Neural progenitor cell (in vitro differentiated cells): ENCODE measurements around the gene DDRGK1. TPM values are rescaled to one million over a fixed set of nuclear protein-coding genes. Genes with fewer than 3 reads are reported as not detected.

Experiments used
- DNase-seq: peaks from one replicate; pipeline ENCODE4 v3.0.0-alpha.2; 2016; ENCODE audit warnings: low spot score
- H2AFZ ChIP-seq: fragments of 200-600 bp; sonication (generic); replicated peaks from 2 replicates; pipeline ENCODE4 v1.6.1; 2016; ENCODE audit warnings: antibody characterized with exemption
- H3F3A ChIP-seq: fragments of 200-600 bp; sonication (generic); 2 replicates; pipeline ENCODE4 v1.6.1; 2016; ENCODE audit warnings: antibody characterized with exemption, low read depth
- H3K27ac ChIP-seq: fragments of 200-600 bp; sonication (generic); 2 replicates; pipeline ENCODE4 v1.5.1; 2016; ENCODE audit warnings: mild to moderate bottlenecking
- H3K27me3 ChIP-seq: fragments of 200-600 bp; sonication (generic); 2 replicates; pipeline ENCODE4 v1.6.1; 2016; ENCODE audit warnings: mild to moderate bottlenecking, moderate library complexity
- H3K36me3 ChIP-seq: fragments of 200-600 bp; sonication (generic); 2 replicates; pipeline ENCODE4 v1.5.1; 2016
- H3K4me1 ChIP-seq: fragments of 200-600 bp; sonication (generic); 2 replicates; pipeline ENCODE4 v1.6.1; 2016; ENCODE audit warnings: mixed run types
- H3K4me2 ChIP-seq: fragments of 200-600 bp; sonication (generic); 2 replicates; pipeline ENCODE4 v1.6.1; 2016
- H3K4me3 ChIP-seq: fragments of 200-600 bp; sonication (generic); 2 replicates; pipeline ENCODE4 v1.5.1; 2016
- H3K79me2 ChIP-seq: fragments of 200-600 bp; sonication (generic); 2 replicates; pipeline ENCODE4 v1.6.1; 2016; ENCODE audit warnings: low read depth
- H3K9ac ChIP-seq: fragments of 200-600 bp; sonication (generic); 2 replicates; pipeline ENCODE4 v1.6.1; 2016
- H3K9me3 ChIP-seq: fragments of 200-600 bp; sonication (generic); 2 replicates; pipeline ENCODE4 v1.5.1; 2016; ENCODE audit warnings: low read depth
- H4K20me1 ChIP-seq: fragments of 200-600 bp; sonication (generic); 2 replicates; pipeline ENCODE4 v1.6.1; 2016; ENCODE audit warnings: low read depth
- H3K27ac Mint-ChIP-seq: 3 replicates; pipeline ENCODE4 v1.8.0; 2021; ENCODE audit warnings: mixed read lengths
- H3K27me3 Mint-ChIP-seq: 2 replicates; pipeline ENCODE4 v1.8.0; 2022; ENCODE audit warnings: low read depth, mild to moderate bottlenecking, inconsistent platforms, moderate library complexity, mixed read lengths; ENCODE audit not compliant: insufficient read depth
- H3K36me3 Mint-ChIP-seq: 3 replicates; pipeline ENCODE4 v1.8.0; 2021; ENCODE audit warnings: mixed read lengths
- H3K4me1 Mint-ChIP-seq: 3 replicates; pipeline ENCODE4 v1.8.0; 2021; ENCODE audit warnings: mixed read lengths
- H3K4me3 Mint-ChIP-seq: 3 replicates; pipeline ENCODE4 v1.8.0; 2021; ENCODE audit warnings: mild to moderate bottlenecking, moderate library complexity, mixed read lengths
- H3K9me3 Mint-ChIP-seq: 3 replicates; pipeline ENCODE4 v1.8.0; 2020; ENCODE audit warnings: mixed read lengths
- EZH2 ChIP-seq: fragments of 200-600 bp; sonication (generic); IDR thresholded peaks from 2 replicates; pipeline ENCODE4 v1.6.1; 2017; ENCODE audit warnings: antibody characterized with exemption, mild to moderate bottlenecking, moderate library complexity
- EZH2phosphoT487 ChIP-seq: fragments of 200-600 bp; sonication (generic); IDR thresholded peaks from 2 replicates; pipeline ENCODE4 v1.6.1; 2017; ENCODE audit warnings: antibody characterized with exemption
- total RNA-seq: library from RNA; depleted of rRNA; stranded (reverse); fragments of >200 nt; gene quantifications from 2 replicates; pipeline ENCODE4 v1.2.3, GENCODE V29; 2015; ENCODE audit warnings: low replicate concordance
- TF ChIP-seq, protein P1 (sequence below): fragments of 200-600 bp; sonication (generic); IDR thresholded peaks from 2 replicates; pipeline ENCODE4 v1.5.1; 2017; ENCODE audit warnings: antibody characterized with exemption, mild to moderate bottlenecking

The DDRGK1 gene
- total RNA-seq, 1 donor from 2014 or later, result 27.9 TPM

DNA sequence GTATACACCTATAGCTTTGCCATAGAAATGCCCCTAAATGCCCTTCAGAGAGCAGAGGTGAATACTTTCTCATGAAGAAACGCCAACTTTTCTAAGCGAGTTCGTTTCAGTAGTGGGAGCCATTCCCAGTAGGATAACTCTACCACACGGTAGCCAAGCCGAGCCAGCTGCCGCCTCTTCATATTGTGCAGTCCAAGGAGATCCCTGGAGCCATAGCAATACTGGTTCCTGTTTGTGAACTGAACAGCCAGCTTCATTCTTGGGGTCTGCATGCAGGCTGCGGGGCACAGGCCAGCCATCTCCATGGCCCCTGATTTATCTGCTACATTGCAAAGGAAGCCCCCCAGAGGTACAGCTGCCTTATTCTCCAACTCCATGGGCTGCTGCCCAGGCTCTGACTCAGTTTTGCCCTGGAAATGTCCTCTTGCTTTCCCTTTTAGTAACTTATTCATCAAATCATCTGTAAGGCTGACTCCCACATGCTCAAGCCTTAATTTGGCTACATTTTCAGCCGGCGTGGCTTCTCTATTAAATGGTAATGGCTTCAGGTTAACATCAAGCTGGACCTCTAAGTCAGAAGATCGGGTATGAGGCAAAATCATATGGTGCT, 57.6 kb downstream of the DDRGK1 start:
- Histone ChIP-seq H3K4me3 (no peak overlapping the region), H3K9me3 (no peaks in the 10 kb centered on the region), H2AFZ (no peak overlapping the region), H3K79me2 (peaks cover 83% of the 10 kb centered on the region), H4K20me1 (peaks cover 45% of the 10 kb centered on the region), H3K27me3 (no peaks in the 10 kb centered on the region), H3K27ac (no peak overlapping the region), H3K4me2 (no peak overlapping the region), H3K4me1 (no peaks in the 10 kb centered on the region), H3F3A (no peaks in the 10 kb centered on the region), H3K36me3 (no peaks in the 10 kb centered on the region), H3K9ac (no peak overlapping the region)
- Mint-ChIP-seq H3K4me1 (no peaks in the 10 kb centered on the region), H3K27ac (no peak overlapping the region), H3K36me3 (peaks cover 35% of the 10 kb centered on the region), H3K4me3 (no peak overlapping the region), H3K27me3 (no peaks in the 10 kb centered on the region), H3K9me3 (peaks cover 8% of the 10 kb centered on the region)
- no peak for DNase-seq
- TF ChIP-seq EZH2 (no peak), EZH2phosphoT487 (no peak)
- TF ChIP-seq, protein P1, sequence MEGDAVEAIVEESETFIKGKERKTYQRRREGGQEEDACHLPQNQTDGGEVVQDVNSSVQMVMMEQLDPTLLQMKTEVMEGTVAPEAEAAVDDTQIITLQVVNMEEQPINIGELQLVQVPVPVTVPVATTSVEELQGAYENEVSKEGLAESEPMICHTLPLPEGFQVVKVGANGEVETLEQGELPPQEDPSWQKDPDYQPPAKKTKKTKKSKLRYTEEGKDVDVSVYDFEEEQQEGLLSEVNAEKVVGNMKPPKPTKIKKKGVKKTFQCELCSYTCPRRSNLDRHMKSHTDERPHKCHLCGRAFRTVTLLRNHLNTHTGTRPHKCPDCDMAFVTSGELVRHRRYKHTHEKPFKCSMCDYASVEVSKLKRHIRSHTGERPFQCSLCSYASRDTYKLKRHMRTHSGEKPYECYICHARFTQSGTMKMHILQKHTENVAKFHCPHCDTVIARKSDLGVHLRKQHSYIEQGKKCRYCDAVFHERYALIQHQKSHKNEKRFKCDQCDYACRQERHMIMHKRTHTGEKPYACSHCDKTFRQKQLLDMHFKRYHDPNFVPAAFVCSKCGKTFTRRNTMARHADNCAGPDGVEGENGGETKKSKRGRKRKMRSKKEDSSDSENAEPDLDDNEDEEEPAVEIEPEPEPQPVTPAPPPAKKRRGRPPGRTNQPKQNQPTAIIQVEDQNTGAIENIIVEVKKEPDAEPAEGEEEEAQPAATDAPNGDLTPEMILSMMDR, result no peak

DNA sequence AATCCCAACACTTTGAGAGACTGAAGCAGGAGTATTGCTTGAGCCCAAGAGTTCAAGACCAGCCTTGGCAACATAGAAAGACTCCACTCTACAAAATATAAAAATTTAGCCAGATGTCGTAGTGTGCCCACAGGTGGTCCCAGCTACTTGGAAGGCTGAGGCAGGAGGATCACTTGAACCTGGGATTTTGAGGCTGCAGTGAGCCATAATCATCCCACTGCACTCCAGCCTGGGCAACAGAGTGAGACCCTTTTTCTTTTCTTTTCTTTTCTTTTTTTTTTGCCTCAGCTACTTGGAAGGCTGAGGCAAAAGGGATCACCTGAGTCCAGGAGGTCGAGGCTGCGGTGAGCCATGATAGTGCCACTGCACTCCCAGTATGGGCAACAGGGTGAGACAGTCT, 62.7 kb downstream of the DDRGK1 start:
- Histone ChIP-seq H3K79me2 (peaks cover 43% of the 10 kb centered on the region), H3K4me1 (no peaks in the 10 kb centered on the region), H3K27ac (no peak overlapping the region), H3K4me3 (no peak overlapping the region), H3K9ac (no peak overlapping the region), H3K27me3 (no peaks in the 10 kb centered on the region), H4K20me1 (peaks cover 16% of the 10 kb centered on the region), H2AFZ (no peak overlapping the region), H3F3A (no peaks in the 10 kb centered on the region), H3K9me3 (no peaks in the 10 kb centered on the region), H3K4me2 (no peak overlapping the region), H3K36me3 (no peaks in the 10 kb centered on the region)
- H3K27me3 Mint-ChIP-seq, result no peaks in the 10 kb centered on the region
- H3K27ac Mint-ChIP-seq, result no peak overlapping the region
- H3K4me1 Mint-ChIP-seq, result no peaks in the 10 kb centered on the region
- no peak for DNase-seq
- no peak for TF ChIP-seq EZH2phosphoT487
- TF ChIP-seq, protein P1, result no peak
- TF ChIP-seq EZH2, result no peak
- peaks cover 17% of the 10 kb centered on the region for H3K36me3 Mint-ChIP-seq
- H3K4me3 Mint-ChIP-seq, result no peak overlapping the region
- peaks cover 8% of the 10 kb centered on the region for H3K9me3 Mint-ChIP-seq

Other genes with a start within 250 kb of the DDRGK1 start
- 0.37 TPM in 1 of 2 replicates, not detected in the other for gene GNRH2, start 161.1 kb downstream of the DDRGK1 start, total RNA-seq
- 37.0 and 71.8 TPM in 2 replicates for gene MRPS26, start 158.6 kb downstream of the DDRGK1 start, total RNA-seq
- not detected in 2 replicates for gene OXT, start 133.1 kb downstream of the DDRGK1 start, total RNA-seq
- gene AVP, start 120.0 kb downstream of the DDRGK1 start, total RNA-seq, result not detected in 2 replicates
- gene FASTKD5, start 44.8 kb downstream of the DDRGK1 start, total RNA-seq, result 13.2 and 17.7 TPM in 2 replicates
- 3.7 and 6.2 TPM in 2 replicates for gene UBOX5, start 44.8 kb downstream of the DDRGK1 start, total RNA-seq
- 3.7 and 12.5 TPM in 2 replicates for gene LZTS3, start 31.1 kb downstream of the DDRGK1 start, total RNA-seq
- 18.2 and 27.7 TPM in 2 replicates for gene ITPA, start 4.8 kb upstream of the DDRGK1 start, total RNA-seq
- gene SLC4A11, start 34.5 kb upstream of the DDRGK1 start, total RNA-seq, result 0.95 and 3.4 TPM in 2 replicates
- 14.1 and 15.1 TPM in 2 replicates for gene DNAAF9, start 203.0 kb upstream of the DDRGK1 start, total RNA-seq